T47D (cell line): ENCODE measurements around the gene CNTN4.

ENCODE experiments used
- DNase-seq, 2 experiments: peaks; one replicate each; pipeline versions ENCODE4 v3.0.0 to v3.0.0-alpha.2; 2011 to 2012; ENCODE audit warnings: low read depth in 1 of 2, low spot score in 1 of 2
- JUND ChIP-seq: IDR thresholded peaks from 2 replicates; pipeline ENCODE4 v1.6.1; 2012; ENCODE audit warnings: low read depth
- in situ Hi-C: cut with HindIII; loops from 2 replicates; pipeline ENCODE4 v1.10.0; 2016; ENCODE audit warnings: low sequenced_read_pairs, low pct_unique_long_range_greater_than_20kb

Gene CNTN4

GRCh38 chr3:2567451-2567850 is 468.8 kb downstream of the CNTN4 start:
- no peak for TF ChIP-seq JUND
- in situ Hi-C loops: no loop called here
- DNase-seq: no peak

- no peak for DNase-seq
- in situ Hi-C loops: no loop called here
- TF ChIP-seq JUND: no peak
Observed at GRCh38 chr3:2568156-2568555, 469.5 kb downstream of the CNTN4 start.

GRCh38 chr3:2568929-2569328 is 470.3 kb downstream of the CNTN4 start:
- TF ChIP-seq JUND: no peak
- in situ Hi-C loops: no loop called here
- DNase-seq: no peak

GRCh38 chr3:2577571-2577970 is 478.9 kb downstream of the CNTN4 start:
- in situ Hi-C loops: no loop called here
- no peak for TF ChIP-seq JUND
- no peak for DNase-seq

GRCh38 chr3:2578560-2578959 is 479.9 kb downstream of the CNTN4 start:
- DNase-seq: no peak
- no peak for TF ChIP-seq JUND
- in situ Hi-C loops: no loop called here

- in situ Hi-C loops: no loop called here
- TF ChIP-seq JUND: no peak
- DNase-seq: peak in 1 of 2 experiments; percentile 12
Observed at GRCh38 chr3:2579206-2579605, 480.5 kb downstream of the CNTN4 start.

GRCh38 chr3:2583046-2583445 is 484.4 kb downstream of the CNTN4 start:
- in situ Hi-C loops: no loop called here
- no peak for DNase-seq

GRCh38 chr3:2589336-2589969 is 490.8 kb downstream of the CNTN4 start:
- DNase-seq: peak; percentile 26 to 82
- TF ChIP-seq JUND: no peak
- in situ Hi-C loops: no loop called here

More at GRCh38 chr3:2583046-2583445, 484.4 kb downstream of the CNTN4 start:
- TF ChIP-seq JUND: no peak

- DNase-seq: no peak
- in situ Hi-C loops: no loop called here
- no peak for TF ChIP-seq JUND
Observed at GRCh38 chr3:2595486-2595885, 496.8 kb downstream of the CNTN4 start.

GRCh38 chr3:2597615-2598014 is 498.9 kb downstream of the CNTN4 start:
- in situ Hi-C loops: no loop called here
- TF ChIP-seq JUND: no peak
- DNase-seq: peak in 1 of 2 experiments; percentile 15

- in situ Hi-C loops: no loop called here
- DNase-seq: no peak
- TF ChIP-seq JUND: no peak
Observed at GRCh38 chr3:2599471-2599870, 500.8 kb downstream of the CNTN4 start.

- TF ChIP-seq JUND: no peak
- in situ Hi-C loops: no loop called here
- DNase-seq: no peak
Observed at GRCh38 chr3:2603692-2604289, 505.1 kb downstream of the CNTN4 start.

GRCh38 chr3:2614578-2614977 is 515.9 kb downstream of the CNTN4 start:
- TF ChIP-seq JUND: no peak

GRCh38 chr3:2615080-2615479 is 516.4 kb downstream of the CNTN4 start:
- in situ Hi-C loops: no loop called here
- no peak for TF ChIP-seq JUND
- DNase-seq: no peak

More at GRCh38 chr3:2614578-2614977, 515.9 kb downstream of the CNTN4 start:
- no peak for DNase-seq
- in situ Hi-C loops: no loop called here
